Effector CD8-positive, alpha-beta T cell (primary cell): ENCODE results near the gene SPAG16.

Experiments
- DNase-seq: peaks from one replicate; lab custom pipeline; 2025; lab: John Stamatoyannopoulos, UW

The SPAG16 gene

GRCh38 chr2:213806125-213806726, 522.0 kb downstream of the SPAG16 start:
- no peak for DNase-seq

GRCh38 chr2:213816583-213816982, 532.3 kb downstream of the SPAG16 start:
- DNase-seq = no peak

GRCh38 chr2:213818436-213818835, 534.2 kb downstream of the SPAG16 start:
- DNase-seq = no peak

- no peak for DNase-seq
These were observed 550.1 kb downstream of the SPAG16 start for GRCh38 chr2:213834331-213834730.

DNA sequence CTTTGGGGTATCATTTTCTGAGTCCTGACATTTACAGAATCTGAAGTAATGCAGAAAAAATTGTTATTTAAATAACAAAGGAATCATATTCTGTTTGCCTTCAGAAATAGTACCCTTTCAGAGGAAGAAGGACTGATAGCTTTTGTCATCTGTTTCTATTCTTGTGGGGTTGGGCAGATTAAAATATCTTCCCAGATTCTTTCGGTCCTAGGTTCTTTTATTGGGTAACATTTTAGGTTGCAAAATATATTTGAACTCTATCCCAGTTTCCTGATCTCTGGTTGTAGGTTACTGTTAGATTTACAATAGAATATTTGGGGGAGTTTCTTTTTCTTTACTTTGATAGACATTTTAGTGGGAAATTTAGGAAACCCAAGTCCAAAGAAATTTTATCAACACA, 550.5 kb downstream of the SPAG16 start:
- DNase-seq = no peak

- no peak for DNase-seq
These were observed 562.6 kb downstream of the SPAG16 start for GRCh38 chr2:213846856-213847255.

DNA sequence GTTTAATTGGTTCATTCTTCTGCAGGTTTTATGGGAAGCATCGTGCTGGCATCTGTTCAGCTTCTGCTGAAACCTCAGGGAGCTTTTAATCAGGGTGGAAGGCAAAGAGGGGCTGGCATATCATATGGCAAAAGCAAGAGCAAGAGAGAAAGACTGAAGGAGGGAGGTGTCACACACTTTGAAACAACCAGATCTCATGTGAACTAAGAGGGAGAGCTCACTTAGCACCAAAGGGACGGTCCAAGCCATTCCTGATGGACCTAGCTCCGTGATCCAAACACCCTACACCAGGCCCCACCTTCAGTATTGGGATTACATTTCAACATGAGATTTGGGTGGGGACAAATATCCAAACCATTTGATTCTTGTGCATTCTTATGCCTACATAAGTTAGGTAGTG, 563.1 kb downstream of the SPAG16 start:
- no peak for DNase-seq

DNA sequence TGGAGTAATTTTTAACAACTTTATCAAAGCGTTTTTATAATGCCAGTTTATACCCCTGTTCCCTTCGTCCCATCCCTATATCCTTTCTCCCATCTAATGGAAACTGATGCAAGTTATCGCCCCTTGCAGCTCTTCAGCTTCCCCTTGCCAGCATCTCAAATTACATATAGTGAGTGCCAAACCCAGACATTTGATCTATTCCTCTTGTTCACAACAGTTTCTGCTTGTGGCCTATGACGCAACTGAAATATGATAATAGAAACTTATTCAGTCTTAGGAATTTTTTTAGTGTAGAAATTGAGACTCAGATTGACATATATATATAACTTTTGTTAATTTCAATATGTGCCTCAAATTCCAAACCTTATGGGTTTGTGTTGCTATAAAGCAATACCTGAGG, 564.4 kb downstream of the SPAG16 start:
- DNase-seq = no peak

- no peak for DNase-seq
These were observed 577.4 kb downstream of the SPAG16 start for GRCh38 chr2:213861638-213862037.

GRCh38 chr2:213862407-213863076, 578.3 kb downstream of the SPAG16 start:
- DNase-seq = no peak

DNA sequence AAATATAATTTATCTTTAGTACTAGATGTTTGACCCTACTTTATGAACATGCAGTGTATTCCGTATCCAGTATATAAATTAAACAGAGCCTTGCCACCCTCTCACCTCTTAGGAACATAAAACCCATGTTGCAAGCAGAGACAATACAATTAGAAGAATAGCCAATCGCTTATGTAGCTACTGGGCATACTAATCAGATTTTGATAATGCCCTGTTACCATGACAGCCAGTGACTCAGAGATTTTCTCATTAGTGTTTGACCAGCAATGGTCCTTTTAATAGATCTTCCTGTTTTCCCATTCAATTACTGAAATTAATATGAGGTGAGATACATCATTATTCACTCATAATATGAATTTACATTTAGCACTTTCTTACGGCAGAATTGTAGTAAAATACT, 579.3 kb downstream of the SPAG16 start:
- no peak for DNase-seq

DNA sequence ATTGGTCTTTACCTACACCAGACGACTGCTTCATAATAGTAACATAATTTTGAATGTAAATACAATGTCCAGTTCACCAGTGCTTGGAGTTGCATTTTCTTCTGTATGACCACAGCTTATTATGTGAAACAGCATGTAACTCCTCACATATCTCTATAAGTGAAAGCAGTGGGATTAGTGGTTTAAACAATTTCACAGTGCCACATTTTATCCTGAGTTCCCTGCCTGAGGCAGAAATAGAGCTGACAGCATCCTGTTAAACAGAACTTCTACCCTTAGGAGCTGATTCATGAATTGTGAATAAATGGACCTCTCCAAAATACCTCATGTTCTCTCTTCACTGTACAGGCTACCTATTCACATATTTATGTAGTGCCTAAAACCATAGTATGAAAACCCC, 584.3 kb downstream of the SPAG16 start:
- DNase-seq = no peak

DNA sequence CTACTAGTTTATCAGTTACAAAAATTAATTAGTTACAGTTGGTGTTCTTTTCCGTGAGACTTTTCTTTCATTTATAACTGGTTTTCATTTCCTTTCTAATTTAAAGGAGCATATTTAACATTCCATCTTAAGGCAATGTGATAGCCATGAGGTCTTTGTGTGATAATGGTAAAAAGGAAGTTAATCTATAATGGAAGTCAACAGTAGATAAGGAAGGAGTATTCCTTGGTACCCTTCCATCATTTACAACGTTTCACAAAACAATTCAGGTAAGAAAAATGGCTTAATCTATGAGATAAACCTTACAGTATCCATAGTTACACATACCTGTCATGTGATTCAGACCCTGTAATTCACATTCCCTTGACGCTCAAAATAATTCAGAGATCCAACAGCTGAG, 601.2 kb downstream of the SPAG16 start:
- DNase-seq = no peak

GRCh38 chr2:213914510-213914909, 630.2 kb downstream of the SPAG16 start:
- DNase-seq = no peak

- DNase-seq = no peak
These were observed 635.8 kb downstream of the SPAG16 start for GRCh38 chr2:213920014-213920413.

GRCh38 chr2:213923543-213923942, 639.3 kb downstream of the SPAG16 start:
- DNase-seq = no peak

DNA sequence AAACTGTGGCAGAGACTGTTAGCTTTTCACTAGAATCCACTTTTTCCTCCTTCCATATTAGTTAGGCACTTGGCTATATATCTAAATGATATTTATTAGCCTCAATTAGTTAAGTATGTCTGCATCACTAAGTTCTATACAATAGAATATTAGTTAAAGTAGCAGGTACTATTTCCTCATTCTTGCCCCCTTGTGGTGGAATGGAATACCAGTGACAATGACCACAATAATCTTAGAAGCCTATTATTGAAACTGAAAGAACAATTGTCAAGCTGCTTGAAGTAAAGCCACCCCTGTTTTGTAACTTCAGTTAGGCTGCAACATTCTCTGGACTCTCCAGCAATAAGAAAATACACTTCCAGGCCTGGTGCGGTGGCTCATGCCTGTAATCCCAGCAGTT, 650.3 kb downstream of the SPAG16 start:
- no peak for DNase-seq

- DNase-seq = no peak
These were observed 673.8 kb downstream of the SPAG16 start for GRCh38 chr2:213958086-213958485.

- DNase-seq = no peak
These were observed 675.3 kb downstream of the SPAG16 start for GRCh38 chr2:213959589-213959988.

GRCh38 chr2:213971536-213971935, 687.3 kb downstream of the SPAG16 start:
- DNase-seq = no peak

- no peak for DNase-seq
These were observed 696.6 kb downstream of the SPAG16 start for GRCh38 chr2:213980883-213981282.

GRCh38 chr2:213989207-213989606, 704.9 kb downstream of the SPAG16 start:
- DNase-seq = no peak

GRCh38 chr2:213991453-213992108, 707.3 kb downstream of the SPAG16 start:
- DNase-seq = no peak
